Astrocyte (in vitro differentiated cells and primary cell): ENCODE results near the gene SETD2. TPM values are rescaled to one million over a fixed set of nuclear protein-coding genes. Genes with fewer than 3 reads are reported as not detected.

Experiments
- DNase-seq: peaks from one replicate; pipeline ENCODE4 v3.0.0-alpha.2; 2010; ENCODE audit warnings: low read depth
- FAIRE-seq: peaks from 2 replicates; lab custom pipeline; 2011; peaks lifted over from hg19 to GRCh38; lab: Jason Lieb, UNC
- H2AFZ ChIP-seq: 2 replicates; pipeline ENCODE4 v1.6.0; 2012; ENCODE audit warnings: low read depth, low read length, inconsistent platforms
- H3K27ac ChIP-seq: 2 replicates; pipeline ENCODE4 v1.5.1; 2011; ENCODE audit warnings: low read depth, low read length, inconsistent platforms
- H3K27me3 ChIP-seq: 2 replicates; pipeline ENCODE4 v1.6.0; 2011; ENCODE audit warnings: low read length, inconsistent platforms; ENCODE audit not compliant: insufficient read depth
- H3K36me3 ChIP-seq: 2 replicates; pipeline ENCODE4 v1.5.1; 2011; ENCODE audit warnings: low read length, inconsistent platforms; ENCODE audit not compliant: insufficient read depth
- H3K4me1 ChIP-seq: 2 replicates; pipeline ENCODE4 v1.5.1; 2011; ENCODE audit warnings: low read length, inconsistent platforms; ENCODE audit not compliant: insufficient read depth
- H3K4me2 ChIP-seq: 2 replicates; pipeline ENCODE4 v1.6.0; 2012; ENCODE audit warnings: low read length, inconsistent platforms
- H3K4me3 ChIP-seq: 2 replicates; pipeline ENCODE4 v1.5.1; 2011; ENCODE audit warnings: low read depth, mild to moderate bottlenecking, low read length, inconsistent platforms; ENCODE audit not compliant: insufficient read depth
- H3K79me2 ChIP-seq: 2 replicates; pipeline ENCODE4 v1.6.0; 2012; ENCODE audit warnings: mild to moderate bottlenecking, low read length, inconsistent platforms; ENCODE audit not compliant: insufficient read depth
- H3K9ac ChIP-seq: 2 replicates; pipeline ENCODE4 v1.6.0; 2012; ENCODE audit warnings: mild to moderate bottlenecking, low read length, inconsistent platforms
- H3K9me3 ChIP-seq: 2 replicates; pipeline ENCODE4 v1.5.1; 2012; ENCODE audit warnings: low read depth, mild to moderate bottlenecking, low read length, inconsistent platforms; ENCODE audit not compliant: insufficient read depth
- H4K20me1 ChIP-seq: 2 replicates; pipeline ENCODE4 v1.6.0; 2012; ENCODE audit warnings: low read length, inconsistent platforms; ENCODE audit not compliant: insufficient read depth
- H3K27ac Mint-ChIP-seq: one replicate; pipeline ENCODE4 v1.8.0; 2021; ENCODE audit warnings: mild to moderate bottlenecking, mixed read lengths; ENCODE audit not compliant: unreplicated experiment
- H3K27me3 Mint-ChIP-seq: one replicate; pipeline ENCODE4 v1.8.0; 2021; ENCODE audit warnings: low read depth, mixed read lengths; ENCODE audit not compliant: unreplicated experiment
- H3K36me3 Mint-ChIP-seq: one replicate; pipeline ENCODE4 v1.8.0; 2021; ENCODE audit warnings: low read depth, mixed read lengths; ENCODE audit not compliant: unreplicated experiment
- H3K4me1 Mint-ChIP-seq: one replicate; pipeline ENCODE4 v1.8.0; 2021; ENCODE audit warnings: low read depth, mixed read lengths; ENCODE audit not compliant: unreplicated experiment
- H3K4me3 Mint-ChIP-seq: one replicate; pipeline ENCODE4 v1.8.0; 2021; ENCODE audit warnings: mild to moderate bottlenecking, moderate library complexity, mixed read lengths; ENCODE audit not compliant: unreplicated experiment
- H3K9me3 Mint-ChIP-seq: one replicate; pipeline ENCODE4 v1.8.0; 2021; ENCODE audit warnings: mild to moderate bottlenecking, mixed read lengths; ENCODE audit not compliant: unreplicated experiment
- EZH2 ChIP-seq: IDR thresholded peaks from 2 replicates; pipeline ENCODE4 v1.6.1; 2012; ENCODE audit warnings: mild to moderate bottlenecking, low read length, inconsistent platforms; ENCODE audit not compliant: insufficient read depth
- total RNA-seq: library from RNA; stranded (reverse); gene quantifications from 2 replicates; pipeline ENCODE4 v1.2.1, GENCODE V29; 2021
- TF ChIP-seq, protein P1 (sequence below): IDR thresholded peaks from 2 replicates; pipeline ENCODE4 v1.5.1; 2011; ENCODE audit warnings: low read depth, mild to moderate bottlenecking, inconsistent platforms, low read length, moderate library complexity; ENCODE audit not compliant: insufficient read depth

The SETD2 gene
- total RNA-seq, 1 donor from 2014 or later, result 46.5 TPM

DNA sequence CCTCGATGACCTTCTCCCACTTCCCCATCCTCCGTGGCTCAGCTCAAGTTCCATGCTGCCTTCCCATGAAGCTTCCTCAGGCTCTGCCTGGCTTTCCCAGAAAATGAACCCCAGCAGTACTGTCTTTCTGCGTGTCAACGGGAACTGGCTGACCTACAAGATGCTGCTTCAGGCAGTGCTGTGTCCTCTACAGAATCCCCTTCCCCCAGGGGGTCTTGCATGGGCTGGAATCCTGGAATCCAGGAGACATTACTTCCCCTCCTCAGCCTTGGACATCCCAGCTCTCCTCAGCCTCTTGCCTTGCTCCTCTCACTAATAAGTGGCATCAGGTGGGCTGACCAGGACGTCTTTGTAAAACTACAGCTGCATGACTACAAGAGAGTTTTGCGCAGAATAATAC is 192.8 kb downstream of the SETD2 start:
- Mint-ChIP-seq H3K4me1 (peaks cover 39% of the 10 kb centered on the region), H3K27me3 (no peaks in the 10 kb centered on the region), H3K27ac (no peak overlapping the region), H3K9me3 (no peaks in the 10 kb centered on the region), H3K4me3 (no peak overlapping the region), H3K36me3 (peaks cover 12% of the 10 kb centered on the region)
- no peak overlapping the region for H3K4me3 ChIP-seq
- no peak overlapping the region for H2AFZ ChIP-seq
- H3K9me3 ChIP-seq, result no peaks in the 10 kb centered on the region
- TF ChIP-seq, protein P1, sequence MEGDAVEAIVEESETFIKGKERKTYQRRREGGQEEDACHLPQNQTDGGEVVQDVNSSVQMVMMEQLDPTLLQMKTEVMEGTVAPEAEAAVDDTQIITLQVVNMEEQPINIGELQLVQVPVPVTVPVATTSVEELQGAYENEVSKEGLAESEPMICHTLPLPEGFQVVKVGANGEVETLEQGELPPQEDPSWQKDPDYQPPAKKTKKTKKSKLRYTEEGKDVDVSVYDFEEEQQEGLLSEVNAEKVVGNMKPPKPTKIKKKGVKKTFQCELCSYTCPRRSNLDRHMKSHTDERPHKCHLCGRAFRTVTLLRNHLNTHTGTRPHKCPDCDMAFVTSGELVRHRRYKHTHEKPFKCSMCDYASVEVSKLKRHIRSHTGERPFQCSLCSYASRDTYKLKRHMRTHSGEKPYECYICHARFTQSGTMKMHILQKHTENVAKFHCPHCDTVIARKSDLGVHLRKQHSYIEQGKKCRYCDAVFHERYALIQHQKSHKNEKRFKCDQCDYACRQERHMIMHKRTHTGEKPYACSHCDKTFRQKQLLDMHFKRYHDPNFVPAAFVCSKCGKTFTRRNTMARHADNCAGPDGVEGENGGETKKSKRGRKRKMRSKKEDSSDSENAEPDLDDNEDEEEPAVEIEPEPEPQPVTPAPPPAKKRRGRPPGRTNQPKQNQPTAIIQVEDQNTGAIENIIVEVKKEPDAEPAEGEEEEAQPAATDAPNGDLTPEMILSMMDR, result no peak
- no peak for TF ChIP-seq EZH2
- no peak overlapping the region for H3K27ac ChIP-seq
- FAIRE-seq, result no peak
- no peak for DNase-seq
- H3K36me3 ChIP-seq, result no peaks in the 10 kb centered on the region
- H3K27me3 ChIP-seq, result no peaks in the 10 kb centered on the region
- peaks cover 86% of the 10 kb centered on the region for H4K20me1 ChIP-seq
- H3K4me2 ChIP-seq, result no peak overlapping the region
- H3K79me2 ChIP-seq, result peaks cover 98% of the 10 kb centered on the region
- H3K4me1 ChIP-seq, result peaks cover 12% of the 10 kb centered on the region
- no peak overlapping the region for H3K9ac ChIP-seq

DNA sequence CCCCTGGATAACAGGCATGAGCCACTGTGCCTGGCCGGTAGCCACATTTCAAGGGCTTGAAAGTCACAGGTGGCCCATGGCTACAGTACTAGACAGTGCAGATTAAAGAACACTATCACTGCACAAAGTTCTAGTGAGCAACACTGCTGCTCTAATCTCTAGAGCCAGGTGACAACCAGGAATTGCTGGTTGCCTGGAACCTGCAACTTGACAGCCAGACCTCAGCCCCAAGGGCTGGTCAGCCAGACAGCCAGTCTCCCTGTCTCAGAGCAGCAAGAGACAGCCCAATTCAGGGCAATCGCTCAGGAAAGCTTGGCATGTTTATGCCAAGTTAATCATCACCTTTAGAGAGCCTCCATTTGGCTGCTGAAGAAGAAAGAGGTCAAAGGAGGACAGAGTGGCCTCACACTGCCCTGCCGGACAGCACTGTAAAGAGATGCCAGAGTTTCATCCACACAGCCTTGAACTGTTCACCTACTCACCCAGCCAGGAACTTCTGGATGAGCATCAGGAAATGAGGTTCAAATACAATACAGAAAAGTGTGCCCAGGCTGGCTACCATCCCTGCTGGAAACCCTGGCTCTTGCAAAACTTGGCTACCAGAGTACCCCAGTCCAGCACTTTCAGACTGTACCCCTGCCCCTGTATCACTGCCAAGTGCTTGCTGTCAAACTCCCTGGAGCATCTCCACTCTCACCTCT is 193.4 kb downstream of the SETD2 start:
- no peak overlapping the region for H3K4me3 Mint-ChIP-seq
- Histone ChIP-seq H3K79me2 (peaks cover 98% of the 10 kb centered on the region), H3K4me2 (no peak overlapping the region), H3K4me1 (peaks cover 12% of the 10 kb centered on the region), H4K20me1 (peaks cover 92% of the 10 kb centered on the region), H3K9ac (no peak overlapping the region), H3K36me3 (no peaks in the 10 kb centered on the region), H3K9me3 (no peaks in the 10 kb centered on the region), H2AFZ (no peak overlapping the region), H3K27ac (no peak overlapping the region), H3K27me3 (no peaks in the 10 kb centered on the region), H3K4me3 (no peak overlapping the region)
- peaks cover 39% of the 10 kb centered on the region for H3K4me1 Mint-ChIP-seq
- TF ChIP-seq EZH2, result no peak
- TF ChIP-seq, protein P1, result no peak
- no peak overlapping the region for H3K27ac Mint-ChIP-seq
- FAIRE-seq (no peak), DNase-seq (no peak)
- peaks cover 12% of the 10 kb centered on the region for H3K36me3 Mint-ChIP-seq
- H3K27me3 Mint-ChIP-seq, result no peaks in the 10 kb centered on the region
- no peaks in the 10 kb centered on the region for H3K9me3 Mint-ChIP-seq

DNA sequence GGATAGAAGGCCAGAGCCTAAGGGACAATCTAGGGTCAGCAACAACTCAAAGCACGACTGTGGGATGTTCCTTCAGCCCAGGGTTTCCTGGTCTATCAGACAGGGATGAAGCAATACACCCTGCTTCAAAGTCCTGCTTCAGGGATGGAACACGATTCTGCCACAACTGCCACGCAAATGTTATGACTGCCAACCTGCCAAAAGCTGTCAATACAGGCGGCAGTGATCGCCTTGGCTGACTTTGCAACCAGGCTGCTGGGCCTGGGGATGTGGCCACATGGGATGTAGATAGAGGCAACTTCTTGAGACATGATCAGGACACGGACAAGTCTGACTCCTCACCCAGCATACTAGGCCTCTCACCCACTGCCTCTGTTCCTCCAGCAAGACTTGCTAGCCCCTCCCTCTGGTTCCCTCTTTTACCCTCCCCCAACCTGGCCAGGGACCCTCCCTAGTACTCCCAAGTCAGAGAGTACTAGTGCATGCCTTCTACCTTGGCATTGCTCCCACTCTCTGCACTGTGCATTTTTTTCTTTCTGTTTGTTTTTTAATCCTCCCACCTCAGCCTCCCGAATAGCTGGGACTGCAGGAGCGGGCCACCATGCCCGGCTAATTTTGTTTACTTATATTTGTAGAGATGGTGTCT is 195.0 kb downstream of the SETD2 start:
- no peaks in the 10 kb centered on the region for H3K9me3 Mint-ChIP-seq
- H3K36me3 Mint-ChIP-seq, result peaks cover 10% of the 10 kb centered on the region
- DNase-seq (no peak), FAIRE-seq (no peak)
- Histone ChIP-seq H4K20me1 (peaks cover 86% of the 10 kb centered on the region), H3K79me2 (peaks cover 90% of the 10 kb centered on the region), H3K9ac (no peak overlapping the region), H3K4me1 (peaks cover 4% of the 10 kb centered on the region), H2AFZ (no peak overlapping the region), H3K9me3 (no peaks in the 10 kb centered on the region), H3K4me3 (no peak overlapping the region), H3K27me3 (no peaks in the 10 kb centered on the region), H3K4me2 (no peak overlapping the region), H3K27ac (no peak overlapping the region), H3K36me3 (no peaks in the 10 kb centered on the region)
- H3K27me3 Mint-ChIP-seq, result no peaks in the 10 kb centered on the region
- no peak overlapping the region for H3K27ac Mint-ChIP-seq
- no peak overlapping the region for H3K4me3 Mint-ChIP-seq
- H3K4me1 Mint-ChIP-seq, result peaks cover 33% of the 10 kb centered on the region
- TF ChIP-seq, protein P1, result no peak
- TF ChIP-seq EZH2, result no peak
